ENCODE data around the gene DPCD. TPM values are rescaled to one million over a fixed set of nuclear protein-coding genes. Genes with fewer than 3 reads are reported as not detected.

Gene DPCD
- polyA plus RNA-seq, 1 donor = 17.4 TPM

DNA sequence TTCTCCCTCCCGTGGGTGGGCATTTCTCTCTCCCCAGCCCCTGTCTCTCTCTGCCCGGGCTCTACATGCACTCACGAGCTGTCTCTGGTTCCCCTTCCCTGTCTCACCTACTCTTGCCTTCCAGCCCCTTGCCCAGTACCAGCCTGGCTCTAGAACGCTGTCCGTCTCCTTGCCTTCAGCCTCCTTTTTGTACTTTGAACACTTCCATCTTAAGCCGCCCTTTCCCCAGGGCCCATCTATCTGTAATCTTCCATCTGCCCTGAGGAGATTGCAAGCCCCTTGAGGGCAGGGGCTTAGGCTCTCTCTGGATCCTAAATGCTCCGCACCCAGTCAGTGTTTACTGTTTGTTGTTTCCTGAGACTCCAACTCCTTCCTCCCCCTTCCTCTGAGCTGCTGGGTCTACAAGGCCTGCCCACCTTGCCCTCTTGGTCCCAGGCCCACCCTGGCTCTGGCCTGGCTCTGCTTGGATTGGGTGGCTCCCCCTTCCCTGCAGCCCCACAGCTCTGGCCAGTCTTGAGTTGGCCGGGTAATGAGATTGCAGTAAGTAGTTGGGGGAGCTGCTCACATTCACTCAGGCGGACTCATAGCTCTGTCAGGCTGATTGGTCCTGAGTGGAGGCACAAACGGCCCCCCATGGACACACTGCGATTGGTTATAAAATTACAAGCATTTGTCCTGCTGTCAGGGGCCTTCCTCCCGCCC is 28.4 kb upstream of the DPCD start:
- Histone ChIP-seq H3K9me3 (ENCODE audit: control insufficient read depth, low read depth, low read length) (no peaks in the 10 kb centered on the region), H3K27me3 (ENCODE audit: control insufficient read depth, insufficient read depth, low read length) (peaks cover 21% of the 10 kb centered on the region), H3K4me1 (ENCODE audit: control insufficient read depth, insufficient read depth, low read length) (no peaks in the 10 kb centered on the region), H3K4me3 (ENCODE audit: low read length) (no peak overlapping the region), H3K36me3 (ENCODE audit: control insufficient read depth, insufficient read depth, low read length) (peaks cover 4% of the 10 kb centered on the region), H3K27ac (ENCODE audit: low read length) (no peak overlapping the region)
- WGBS (ENCODE audit: insufficient coverage, low lambda C conversion rate) = no CpG with 5 or more reads among the region's 12 CpGs
- no peak for DNase-seq

DNA sequence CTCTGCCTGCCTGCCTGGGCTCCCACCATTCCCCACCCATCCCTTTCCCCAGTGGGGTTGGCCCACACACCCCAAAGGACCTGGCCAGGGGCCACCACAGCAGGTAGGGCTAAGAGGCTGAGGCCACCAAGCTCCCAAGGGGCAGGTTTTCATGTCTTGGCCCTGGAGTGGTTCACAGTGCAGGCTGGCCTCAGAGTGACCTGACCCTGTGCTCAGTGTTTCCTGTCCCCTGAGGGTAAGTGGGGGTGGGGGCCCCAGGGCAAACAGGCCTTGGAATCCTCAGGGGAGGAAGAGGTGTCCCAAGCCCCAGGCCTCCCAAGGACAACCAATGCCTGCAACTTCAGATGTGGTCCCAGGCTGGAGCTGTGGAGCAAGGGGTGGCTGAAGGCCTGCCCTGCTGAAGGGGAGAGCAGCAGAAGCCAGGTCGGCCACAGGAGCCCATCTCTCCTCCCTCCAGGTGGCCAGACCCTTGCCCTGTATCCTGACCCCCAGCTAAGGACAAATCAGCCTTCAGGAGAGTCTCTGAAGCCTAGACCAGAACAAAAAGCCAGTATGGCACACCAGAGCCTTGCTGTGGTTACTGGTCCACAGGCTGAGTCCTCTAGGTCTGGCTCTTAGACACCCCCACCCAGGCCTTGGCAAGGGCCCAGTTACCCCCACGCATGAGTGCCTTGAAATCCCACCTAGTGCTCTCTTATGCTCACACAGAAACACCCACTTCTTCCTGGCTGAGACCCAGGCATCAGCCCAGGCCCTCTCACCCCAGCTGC is 27.6 kb upstream of the DPCD start:
- H3K36me3 ChIP-seq (ENCODE audit: control insufficient read depth, insufficient read depth, low read length) = peaks cover 2% of the 10 kb centered on the region
- WGBS (ENCODE audit: insufficient coverage, low lambda C conversion rate) = no CpG with 5 or more reads among the region's 2 CpGs
- H3K4me1 ChIP-seq (ENCODE audit: control insufficient read depth, insufficient read depth, low read length) = no peaks in the 10 kb centered on the region
- no peak for DNase-seq
- H3K9me3 ChIP-seq (ENCODE audit: control insufficient read depth, low read depth, low read length) = no peaks in the 10 kb centered on the region
- H3K27me3 ChIP-seq (ENCODE audit: control insufficient read depth, insufficient read depth, low read length) = peaks cover 29% of the 10 kb centered on the region
- no peak overlapping the region for H3K4me3 ChIP-seq (ENCODE audit: low read length)
- no peak overlapping the region for H3K27ac ChIP-seq (ENCODE audit: low read length)

DNA sequence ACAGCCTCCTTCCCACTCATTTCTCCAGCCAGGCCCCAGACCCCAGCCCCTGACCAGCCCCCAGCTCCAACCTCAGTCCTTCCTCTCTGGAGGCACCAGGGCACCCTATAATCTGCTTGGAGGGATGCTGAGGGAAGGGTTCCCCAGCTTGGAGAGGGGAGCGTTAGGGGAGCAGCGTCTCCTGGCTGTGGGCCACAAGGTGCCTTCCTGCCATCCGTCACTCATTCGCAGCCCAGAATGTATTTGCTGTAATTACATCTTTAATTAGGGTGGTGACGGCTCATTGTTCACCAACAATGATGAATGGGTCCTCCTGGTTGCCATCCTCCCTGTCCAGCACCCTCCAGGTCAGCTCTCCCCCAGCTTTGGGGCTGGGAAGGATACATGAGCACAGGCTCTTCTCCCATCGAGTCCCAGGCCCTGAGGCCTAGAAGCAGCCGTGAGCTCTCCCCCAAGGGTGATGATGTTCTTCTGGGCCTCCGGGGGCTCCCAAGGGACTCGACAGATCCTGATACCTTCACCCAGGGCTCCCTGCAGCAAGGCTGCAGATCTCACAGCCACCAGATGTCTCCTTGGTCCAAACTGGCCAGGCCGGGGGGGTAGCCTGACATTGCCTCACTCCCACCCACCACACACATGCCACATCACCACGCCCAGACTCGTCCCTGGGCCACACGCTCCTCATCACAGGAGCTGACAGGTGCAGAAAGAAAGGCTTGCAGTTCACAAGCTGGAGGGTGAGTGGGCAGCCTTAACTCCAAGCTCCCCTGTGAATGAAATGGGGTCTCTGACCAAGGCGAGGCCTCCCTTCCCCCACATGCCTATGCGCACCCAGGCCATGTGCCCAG is 26.8 kb upstream of the DPCD start:
- H3K36me3 ChIP-seq (ENCODE audit: control insufficient read depth, insufficient read depth, low read length) = no peaks in the 10 kb centered on the region
- H3K4me3 ChIP-seq (ENCODE audit: low read length) = no peak overlapping the region
- DNase-seq = no peak
- H3K9me3 ChIP-seq (ENCODE audit: control insufficient read depth, low read depth, low read length) = no peaks in the 10 kb centered on the region
- no peaks in the 10 kb centered on the region for H3K4me1 ChIP-seq (ENCODE audit: control insufficient read depth, insufficient read depth, low read length)
- WGBS (ENCODE audit: insufficient coverage, low lambda C conversion rate) = no CpG with 5 or more reads among the region's 15 CpGs
- no peak overlapping the region for H3K27ac ChIP-seq (ENCODE audit: low read length)
- peaks cover 37% of the 10 kb centered on the region for H3K27me3 ChIP-seq (ENCODE audit: control insufficient read depth, insufficient read depth, low read length)

- H3K36me3 ChIP-seq (ENCODE audit: control insufficient read depth, insufficient read depth, low read length) = no peaks in the 10 kb centered on the region
- H3K4me1 ChIP-seq (ENCODE audit: control insufficient read depth, insufficient read depth, low read length) = no peaks in the 10 kb centered on the region
- no CpG with 5 or more reads among the region's 5 CpGs for WGBS (ENCODE audit: insufficient coverage, low lambda C conversion rate)
- no peaks in the 10 kb centered on the region for H3K9me3 ChIP-seq (ENCODE audit: control insufficient read depth, low read depth, low read length)
- DNase-seq = no peak
- H3K27me3 ChIP-seq (ENCODE audit: control insufficient read depth, insufficient read depth, low read length) = peaks cover 46% of the 10 kb centered on the region
- no peak overlapping the region for H3K4me3 ChIP-seq (ENCODE audit: low read length)
- H3K27ac ChIP-seq (ENCODE audit: low read length) = no peak overlapping the region
Observed at GRCh38 chr10:101562231-101562630, 25.9 kb upstream of the DPCD start.

DNA sequence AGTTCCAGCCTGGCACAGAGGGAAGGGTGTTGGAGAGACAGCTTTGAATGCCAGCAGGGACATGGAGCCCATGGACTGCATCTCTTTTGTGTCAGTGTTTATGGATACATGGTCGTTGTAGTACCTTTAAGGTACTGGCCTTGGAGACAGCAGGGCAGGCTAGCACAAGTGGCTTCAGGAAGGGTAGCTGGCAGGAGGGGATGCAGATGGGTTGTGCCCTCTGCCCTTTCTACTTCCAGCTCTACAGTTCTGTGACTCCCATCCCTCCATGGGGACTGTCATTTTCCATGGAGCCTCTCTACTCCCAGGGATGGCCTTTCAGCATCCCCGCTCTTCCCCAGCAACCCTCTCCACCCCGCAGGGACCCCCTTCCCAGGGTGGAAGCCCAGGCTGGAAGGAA is 25.1 kb upstream of the DPCD start:
- H3K27me3 ChIP-seq (ENCODE audit: control insufficient read depth, insufficient read depth, low read length) = peaks cover 53% of the 10 kb centered on the region
- H3K36me3 ChIP-seq (ENCODE audit: control insufficient read depth, insufficient read depth, low read length) = no peaks in the 10 kb centered on the region
- no CpG with 5 or more reads among the region's 3 CpGs for WGBS (ENCODE audit: insufficient coverage, low lambda C conversion rate)
- no peaks in the 10 kb centered on the region for H3K9me3 ChIP-seq (ENCODE audit: control insufficient read depth, low read depth, low read length)
- DNase-seq = no peak
- H3K4me1 ChIP-seq (ENCODE audit: control insufficient read depth, insufficient read depth, low read length) = no peaks in the 10 kb centered on the region
- no peak overlapping the region for H3K4me3 ChIP-seq (ENCODE audit: low read length)
- no peak overlapping the region for H3K27ac ChIP-seq (ENCODE audit: low read length)

DNA sequence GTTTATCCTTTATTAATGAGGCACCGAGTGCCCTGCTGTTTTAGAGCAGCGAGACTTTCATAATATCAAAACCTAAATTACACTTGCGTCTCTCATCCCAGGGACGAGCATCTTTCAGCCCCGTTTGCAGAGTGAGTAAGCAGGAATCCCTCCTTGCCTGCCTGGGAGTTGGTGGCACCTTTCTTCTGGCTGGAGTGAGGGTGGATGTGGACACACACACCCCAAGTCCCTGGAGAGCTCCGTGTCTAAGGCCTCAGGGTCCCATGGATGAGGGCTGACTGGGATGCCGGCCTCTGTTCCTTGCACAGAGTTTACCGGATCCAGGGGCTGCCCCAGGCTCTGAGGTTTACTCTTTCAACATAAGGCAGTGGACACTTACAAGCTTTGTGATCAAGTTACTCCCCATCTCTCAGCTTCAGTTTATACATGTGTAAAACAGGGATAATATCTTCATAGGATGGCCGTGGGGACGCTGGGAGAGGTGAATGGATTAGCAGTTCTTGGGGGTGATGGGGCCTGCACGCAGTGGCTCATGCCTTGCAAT is 24.6 kb upstream of the DPCD start:
- no peak overlapping the region for H3K27ac ChIP-seq (ENCODE audit: low read length)
- H3K27me3 ChIP-seq (ENCODE audit: control insufficient read depth, insufficient read depth, low read length) = peaks cover 59% of the 10 kb centered on the region
- DNase-seq = no peak
- H3K4me1 ChIP-seq (ENCODE audit: control insufficient read depth, insufficient read depth, low read length) = no peaks in the 10 kb centered on the region
- no peaks in the 10 kb centered on the region for H3K36me3 ChIP-seq (ENCODE audit: control insufficient read depth, insufficient read depth, low read length)
- 96% methylated on average over 4 of the region's 11 CpGs for WGBS (ENCODE audit: insufficient coverage, low lambda C conversion rate)
- H3K4me3 ChIP-seq (ENCODE audit: low read length) = no peak overlapping the region
- H3K9me3 ChIP-seq (ENCODE audit: control insufficient read depth, low read depth, low read length) = no peaks in the 10 kb centered on the region

- peaks cover 65% of the 10 kb centered on the region for H3K27me3 ChIP-seq (ENCODE audit: control insufficient read depth, insufficient read depth, low read length)
- H3K4me3 ChIP-seq (ENCODE audit: low read length) = no peak overlapping the region
- no peaks in the 10 kb centered on the region for H3K9me3 ChIP-seq (ENCODE audit: control insufficient read depth, low read depth, low read length)
- H3K36me3 ChIP-seq (ENCODE audit: control insufficient read depth, insufficient read depth, low read length) = no peaks in the 10 kb centered on the region
- no peak overlapping the region for H3K27ac ChIP-seq (ENCODE audit: low read length)
- WGBS (ENCODE audit: insufficient coverage, low lambda C conversion rate) = 50% methylated on average over 2 of the region's 15 CpGs
- DNase-seq = no peak
- peaks cover 2% of the 10 kb centered on the region for H3K4me1 ChIP-seq (ENCODE audit: control insufficient read depth, insufficient read depth, low read length)
Observed at GRCh38 chr10:101564490-101564991, 23.6 kb upstream of the DPCD start.

DNA sequence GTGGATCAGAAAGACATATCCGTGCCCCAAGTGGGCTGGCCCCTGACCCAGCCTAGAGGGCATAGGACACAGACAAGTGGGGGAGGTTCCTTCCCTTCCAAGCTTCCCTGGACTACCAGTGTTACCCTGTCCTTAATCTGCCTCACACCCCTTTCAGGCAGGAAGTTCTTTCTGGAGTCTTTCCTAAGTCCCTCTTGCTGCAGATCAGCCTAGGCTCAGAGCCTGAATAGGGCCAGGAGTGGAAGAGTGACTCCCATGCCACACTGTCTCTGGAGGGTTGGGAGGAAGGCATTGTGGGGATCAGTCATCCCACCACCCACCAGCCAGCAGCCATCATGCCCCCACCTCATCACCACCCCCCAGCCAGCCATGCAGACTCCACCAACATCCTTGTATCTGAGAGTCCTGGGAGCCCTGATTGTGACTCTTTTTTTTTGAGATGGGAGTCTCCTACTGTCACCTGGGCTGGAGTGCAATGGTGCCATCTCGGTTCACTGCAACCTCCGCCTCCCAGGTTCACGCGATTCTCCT is 22.7 kb upstream of the DPCD start:
- no peak overlapping the region for H3K4me3 ChIP-seq (ENCODE audit: low read length)
- H3K27ac ChIP-seq (ENCODE audit: low read length) = no peak overlapping the region
- H3K36me3 ChIP-seq (ENCODE audit: control insufficient read depth, insufficient read depth, low read length) = no peaks in the 10 kb centered on the region
- H3K9me3 ChIP-seq (ENCODE audit: control insufficient read depth, low read depth, low read length) = no peaks in the 10 kb centered on the region
- H3K4me1 ChIP-seq (ENCODE audit: control insufficient read depth, insufficient read depth, low read length) = peaks cover 9% of the 10 kb centered on the region
- H3K27me3 ChIP-seq (ENCODE audit: control insufficient read depth, insufficient read depth, low read length) = peaks cover 71% of the 10 kb centered on the region
- DNase-seq = no peak
- WGBS (ENCODE audit: insufficient coverage, low lambda C conversion rate) = no CpG with 5 or more reads among the region's 5 CpGs

DNA sequence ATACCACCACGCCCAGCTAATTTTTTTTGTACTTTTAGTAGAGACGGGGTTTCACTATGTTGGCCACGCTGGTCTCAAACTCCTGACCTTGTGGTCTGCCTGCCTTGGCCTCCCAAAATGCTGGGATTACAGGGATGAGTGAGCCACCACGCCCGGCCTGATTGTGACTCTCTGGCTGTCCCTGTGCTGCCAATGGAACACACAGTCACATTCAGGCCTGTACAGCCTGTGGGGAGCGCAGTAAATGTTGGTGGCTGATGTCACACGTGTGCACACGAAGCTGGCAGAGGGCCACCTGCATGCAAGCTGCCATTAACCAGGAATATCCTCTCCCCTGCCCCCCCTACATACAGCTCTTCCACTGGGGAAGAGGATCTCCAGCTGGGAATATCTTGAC is 22.2 kb upstream of the DPCD start:
- DNase-seq = no peak
- WGBS (ENCODE audit: insufficient coverage, low lambda C conversion rate) = no CpG with 5 or more reads among the region's 8 CpGs
- H3K4me1 ChIP-seq (ENCODE audit: control insufficient read depth, insufficient read depth, low read length) = peaks cover 14% of the 10 kb centered on the region
- no peak overlapping the region for H3K27ac ChIP-seq (ENCODE audit: low read length)
- H3K4me3 ChIP-seq (ENCODE audit: low read length) = no peak overlapping the region
- H3K27me3 ChIP-seq (ENCODE audit: control insufficient read depth, insufficient read depth, low read length) = peaks cover 75% of the 10 kb centered on the region
- H3K9me3 ChIP-seq (ENCODE audit: control insufficient read depth, low read depth, low read length) = no peaks in the 10 kb centered on the region
- H3K36me3 ChIP-seq (ENCODE audit: control insufficient read depth, insufficient read depth, low read length) = no peaks in the 10 kb centered on the region

Data from large intestine (tissue), 3 donors.